Measurements from ENCODE around the gene TPGS1.

Gene TPGS1

DNA sequence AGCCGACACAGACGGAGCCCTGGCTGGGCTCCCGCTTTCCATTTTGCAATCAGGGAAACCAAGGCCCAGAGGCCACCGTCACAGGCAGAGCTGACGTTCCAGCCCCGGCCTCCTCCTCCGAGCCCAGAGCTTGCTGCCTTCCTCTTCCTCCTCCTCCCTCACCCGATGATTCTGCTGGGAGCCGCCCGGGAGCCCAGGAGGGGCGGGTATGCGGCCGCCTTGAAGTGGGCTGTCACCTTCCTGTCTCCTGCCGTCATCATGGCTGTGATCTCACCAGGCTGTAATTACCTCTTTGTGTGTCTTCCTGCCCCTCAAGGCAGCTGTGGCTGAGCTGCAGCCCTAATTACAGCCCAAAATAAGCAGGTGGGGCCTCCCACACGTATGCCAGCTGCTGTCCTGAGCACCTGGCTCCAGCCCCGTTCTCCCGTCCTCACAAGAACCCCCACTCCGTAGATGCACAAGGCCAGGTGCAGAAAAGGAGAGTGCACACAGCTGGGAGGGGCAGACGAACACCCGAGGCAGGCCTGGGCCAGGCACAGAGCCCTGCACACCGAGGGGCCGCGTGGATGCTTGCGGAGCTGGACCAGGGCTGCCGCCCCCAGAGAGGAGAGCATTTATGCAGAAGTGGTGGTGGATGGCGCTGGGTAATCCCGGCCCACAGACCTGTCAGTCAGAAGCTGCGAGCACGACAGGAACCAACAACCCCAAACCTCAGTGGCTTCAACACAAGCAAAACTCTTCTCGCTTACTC is 4.0 kb downstream of the TPGS1 start:
- no peaks in the 10 kb centered on the region for H3K36me3 ChIP-seq (ENCODE audit: insufficient read depth, low read length)
- H3K79me2 ChIP-seq (ENCODE audit: control insufficient read depth, insufficient read depth, low read length, unreplicated experiment): peaks cover 8% of the 10 kb centered on the region
- H3K27me3 ChIP-seq (ENCODE audit: insufficient read depth, low read length): no peaks in the 10 kb centered on the region
- H3K4me1 ChIP-seq (ENCODE audit: control insufficient read depth, insufficient read depth, low read length, unreplicated experiment): peaks cover 2% of the 10 kb centered on the region
- H2AFZ ChIP-seq (ENCODE audit: low read length, unreplicated experiment): no peak overlapping the region
- H3K27ac ChIP-seq (ENCODE audit: low read depth, low read length): no peak overlapping the region
- no peak overlapping the region for H3K4me3 ChIP-seq (ENCODE audit: low read depth, low read length)

DNA sequence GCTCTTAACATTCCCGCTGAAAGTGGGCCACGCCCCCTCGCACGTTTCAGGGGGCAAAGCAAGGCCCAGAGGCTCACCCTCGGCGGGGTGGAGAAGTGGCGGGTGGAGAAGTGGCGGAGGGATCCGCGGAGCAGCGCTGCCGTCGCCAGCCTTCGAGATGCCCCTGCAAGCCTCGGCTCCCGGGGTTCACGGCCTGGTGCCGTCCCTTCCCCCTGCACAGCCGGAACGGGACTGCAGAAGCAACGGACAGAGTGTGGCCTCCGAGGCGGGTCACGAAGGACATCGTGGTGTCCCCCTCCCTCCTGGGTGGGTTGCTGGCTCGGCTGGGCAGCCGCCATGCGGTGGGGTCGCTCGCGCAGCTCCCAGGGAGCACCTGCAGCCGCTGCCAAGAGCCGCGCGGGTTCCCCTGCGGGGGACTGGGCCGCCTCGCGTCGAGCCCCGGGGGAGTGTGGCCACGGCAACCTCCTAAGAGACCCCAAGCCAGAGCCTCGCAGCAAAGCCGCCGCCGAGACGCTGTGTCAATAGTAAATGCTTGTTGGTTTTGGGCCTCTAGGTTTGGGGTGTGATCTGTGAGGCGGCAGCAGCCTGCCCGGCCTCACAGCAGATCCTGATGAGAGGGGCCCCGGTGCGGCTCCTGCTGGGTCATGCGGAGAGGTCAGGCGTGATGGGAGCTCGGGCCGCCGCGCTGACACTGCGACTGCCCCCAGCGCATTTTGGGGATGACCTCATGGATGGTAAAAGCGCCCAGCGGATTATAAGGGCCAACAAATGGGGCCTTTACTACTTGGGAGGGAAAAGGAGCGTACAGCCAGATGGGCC is 5.5 kb downstream of the TPGS1 start:
- Histone ChIP-seq H3K4me3 (ENCODE audit: low read depth, low read length) (no peak overlapping the region), H3K4me1 (ENCODE audit: control insufficient read depth, insufficient read depth, low read length, unreplicated experiment) (no peaks in the 10 kb centered on the region)

DNA sequence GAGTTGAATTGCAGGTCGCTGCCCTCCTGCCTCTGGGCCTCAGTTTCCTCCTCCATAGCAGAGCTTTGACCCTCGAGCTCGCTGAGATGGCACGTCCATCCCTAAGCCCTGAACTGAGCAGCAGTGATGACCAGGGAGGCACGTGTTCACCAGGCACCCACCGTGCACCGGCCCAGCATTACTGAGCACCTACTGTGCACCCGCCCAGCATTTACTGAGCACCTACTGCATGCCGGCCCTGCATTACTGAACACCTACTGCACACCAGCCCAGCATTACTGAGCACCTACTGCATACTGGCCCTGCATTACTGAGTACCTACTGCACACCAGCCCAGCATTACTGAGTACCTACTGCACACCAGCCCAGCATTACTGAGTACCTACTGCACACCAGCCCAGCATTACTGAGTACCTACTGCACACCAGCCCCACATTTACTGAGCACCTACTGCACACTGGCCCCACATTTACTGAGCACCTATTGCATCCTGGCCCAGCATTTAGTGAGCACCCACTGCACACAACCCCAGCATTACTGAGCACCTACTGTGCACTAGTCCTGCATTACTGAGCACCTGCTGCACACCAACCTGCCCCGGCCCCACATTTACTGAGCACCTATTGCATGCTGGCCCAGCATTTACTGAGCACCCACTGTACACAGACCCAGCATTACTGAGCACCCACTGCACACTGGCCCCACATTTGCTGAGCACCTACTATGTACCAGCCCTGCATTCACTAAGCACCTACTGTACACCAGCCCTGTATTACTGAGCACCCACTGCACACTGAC is 6.3 kb downstream of the TPGS1 start:
- Histone ChIP-seq H2AFZ (ENCODE audit: low read length, unreplicated experiment) (no peak overlapping the region), H3K27me3 (ENCODE audit: insufficient read depth, low read length) (no peaks in the 10 kb centered on the region), H3K4me3 (ENCODE audit: low read depth, low read length) (no peak overlapping the region), H3K36me3 (ENCODE audit: insufficient read depth, low read length) (no peaks in the 10 kb centered on the region), H3K79me2 (ENCODE audit: control insufficient read depth, insufficient read depth, low read length, unreplicated experiment) (peaks cover 2% of the 10 kb centered on the region), H3K27ac (ENCODE audit: low read depth, low read length) (no peak overlapping the region), H3K4me1 (ENCODE audit: control insufficient read depth, insufficient read depth, low read length, unreplicated experiment) (no peaks in the 10 kb centered on the region)

More for the DNA sequence above, 5.5 kb downstream of the TPGS1 start:
- Histone ChIP-seq H3K27me3 (ENCODE audit: insufficient read depth, low read length) (no peaks in the 10 kb centered on the region), H3K36me3 (ENCODE audit: insufficient read depth, low read length) (no peaks in the 10 kb centered on the region), H3K79me2 (ENCODE audit: control insufficient read depth, insufficient read depth, low read length, unreplicated experiment) (peaks cover 8% of the 10 kb centered on the region), H2AFZ (ENCODE audit: low read length, unreplicated experiment) (no peak overlapping the region), H3K27ac (ENCODE audit: low read depth, low read length) (no peak overlapping the region)

DNA sequence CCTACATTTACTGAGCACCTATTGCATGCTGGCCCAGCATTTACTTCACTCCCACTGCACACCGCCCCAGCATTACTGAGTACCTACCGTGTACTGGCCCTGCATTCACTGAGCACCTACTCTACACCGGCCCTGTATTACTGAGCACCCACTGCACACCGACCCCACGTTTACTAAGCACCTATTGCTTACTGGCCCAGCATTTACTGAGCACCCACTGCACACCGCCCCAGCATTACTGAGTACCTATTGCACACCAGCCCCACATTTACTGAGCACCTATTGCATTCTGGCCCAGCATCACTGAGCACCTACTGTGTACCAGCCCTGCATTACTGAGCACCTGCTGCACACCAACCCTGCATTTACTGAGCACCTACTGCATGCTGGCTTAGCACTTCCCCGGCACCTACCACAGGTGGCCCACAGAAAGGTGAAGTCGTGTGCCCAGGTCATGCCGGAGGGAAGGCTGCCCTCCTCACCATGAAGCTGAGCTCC is 6.9 kb downstream of the TPGS1 start:
- Histone ChIP-seq H3K27me3 (ENCODE audit: insufficient read depth, low read length) (no peaks in the 10 kb centered on the region), H3K36me3 (ENCODE audit: insufficient read depth, low read length) (no peaks in the 10 kb centered on the region), H2AFZ (ENCODE audit: low read length, unreplicated experiment) (no peak overlapping the region), H3K79me2 (ENCODE audit: control insufficient read depth, insufficient read depth, low read length, unreplicated experiment) (no peaks in the 10 kb centered on the region), H3K4me3 (ENCODE audit: low read depth, low read length) (no peak overlapping the region), H3K4me1 (ENCODE audit: control insufficient read depth, insufficient read depth, low read length, unreplicated experiment) (no peaks in the 10 kb centered on the region), H3K27ac (ENCODE audit: low read depth, low read length) (no peak overlapping the region)

DNA sequence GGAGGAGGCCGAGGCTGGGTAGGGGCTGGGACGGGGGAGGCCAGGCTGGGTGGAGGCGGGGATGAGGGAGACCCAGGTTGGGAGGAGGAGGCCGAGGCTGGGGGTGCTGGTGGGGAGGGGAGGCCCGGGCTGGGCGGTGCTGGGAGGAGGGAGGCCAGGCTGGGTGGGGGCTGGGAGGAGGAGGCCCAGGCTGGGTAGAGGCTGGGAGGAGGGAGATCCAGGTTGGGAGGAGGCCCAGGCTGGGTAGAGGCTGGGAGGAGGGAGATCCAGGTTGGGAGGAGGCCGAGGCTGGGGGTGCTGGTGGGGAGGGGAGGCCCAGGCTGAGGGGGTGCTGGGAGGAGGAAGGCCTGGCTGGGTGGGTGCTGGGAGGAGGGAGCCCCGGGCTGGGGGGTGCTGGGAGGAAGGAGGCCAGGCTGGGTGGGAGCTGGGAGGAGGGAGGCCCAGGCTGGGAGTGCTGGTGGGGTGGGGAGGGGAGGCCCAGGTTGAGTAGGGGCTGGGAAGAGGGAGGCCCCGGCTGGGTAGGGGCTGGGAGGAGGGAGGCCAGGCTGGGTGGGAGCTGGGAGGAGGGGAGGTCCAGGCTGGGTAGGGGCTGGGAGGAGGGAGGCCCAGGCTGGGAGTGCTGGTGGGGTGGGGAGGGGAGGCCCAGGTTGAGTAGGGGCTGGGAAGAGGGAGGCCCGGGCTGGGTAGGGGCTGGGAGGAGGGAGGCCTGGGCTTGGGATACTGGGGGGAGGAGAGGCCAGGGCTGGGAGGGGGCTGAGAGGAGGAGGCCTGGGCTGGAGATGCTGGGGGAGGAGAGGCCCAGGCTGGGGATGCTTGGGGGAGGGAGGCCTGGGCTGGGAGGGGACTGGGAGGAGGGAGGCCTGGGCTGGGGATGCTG is 10.7 kb downstream of the TPGS1 start:
- Histone ChIP-seq H3K36me3 (ENCODE audit: insufficient read depth, low read length) (no peaks in the 10 kb centered on the region), H3K4me3 (ENCODE audit: low read depth, low read length) (no peak overlapping the region), H2AFZ (ENCODE audit: low read length, unreplicated experiment) (no peak overlapping the region), H3K4me1 (ENCODE audit: control insufficient read depth, insufficient read depth, low read length, unreplicated experiment) (no peaks in the 10 kb centered on the region), H3K27me3 (ENCODE audit: insufficient read depth, low read length) (no peaks in the 10 kb centered on the region), H3K79me2 (ENCODE audit: control insufficient read depth, insufficient read depth, low read length, unreplicated experiment) (no peaks in the 10 kb centered on the region), H3K27ac (ENCODE audit: low read depth, low read length) (no peak overlapping the region)

DNA sequence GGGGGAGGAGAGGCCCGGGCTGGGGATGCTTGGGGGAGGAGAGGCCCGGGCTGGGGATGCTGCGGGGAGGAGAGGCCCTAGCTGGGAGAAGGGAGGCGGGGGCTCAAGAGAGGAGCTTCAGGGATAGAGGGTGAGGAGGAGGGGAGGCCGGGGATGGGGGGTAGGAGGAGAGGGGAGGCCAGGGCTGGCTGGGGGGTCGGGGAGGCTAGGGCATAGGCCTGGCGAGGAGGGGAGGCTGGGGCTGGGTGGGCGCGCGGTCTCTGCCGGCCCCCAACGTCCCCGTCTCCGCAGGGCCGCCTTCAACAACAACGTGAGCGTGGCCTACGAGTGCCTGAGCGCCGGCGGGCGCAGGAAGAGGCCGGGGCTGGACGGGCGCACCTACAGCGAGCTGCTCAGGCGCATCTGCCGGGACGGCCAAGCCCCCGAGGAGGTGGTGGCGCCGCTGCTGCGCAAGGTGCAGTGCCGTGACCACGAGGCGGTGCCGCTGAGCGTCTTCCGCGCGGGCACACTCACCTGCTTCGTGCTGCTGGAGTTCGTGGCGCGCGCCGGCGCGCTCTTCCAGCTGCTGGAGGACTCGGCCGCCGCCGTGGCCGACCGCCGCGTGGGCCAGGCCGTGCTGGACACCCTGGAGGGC is 11.4 kb downstream of the TPGS1 start:
- no peak overlapping the region for H3K27ac ChIP-seq (ENCODE audit: low read depth, low read length)
- H2AFZ ChIP-seq (ENCODE audit: low read length, unreplicated experiment): no peak overlapping the region
- no peaks in the 10 kb centered on the region for H3K4me1 ChIP-seq (ENCODE audit: control insufficient read depth, insufficient read depth, low read length, unreplicated experiment)
- no peak overlapping the region for H3K4me3 ChIP-seq (ENCODE audit: low read depth, low read length)
- H3K36me3 ChIP-seq (ENCODE audit: insufficient read depth, low read length): no peaks in the 10 kb centered on the region
- no peaks in the 10 kb centered on the region for H3K27me3 ChIP-seq (ENCODE audit: insufficient read depth, low read length)
- no peaks in the 10 kb centered on the region for H3K79me2 ChIP-seq (ENCODE audit: control insufficient read depth, insufficient read depth, low read length, unreplicated experiment)

DNA sequence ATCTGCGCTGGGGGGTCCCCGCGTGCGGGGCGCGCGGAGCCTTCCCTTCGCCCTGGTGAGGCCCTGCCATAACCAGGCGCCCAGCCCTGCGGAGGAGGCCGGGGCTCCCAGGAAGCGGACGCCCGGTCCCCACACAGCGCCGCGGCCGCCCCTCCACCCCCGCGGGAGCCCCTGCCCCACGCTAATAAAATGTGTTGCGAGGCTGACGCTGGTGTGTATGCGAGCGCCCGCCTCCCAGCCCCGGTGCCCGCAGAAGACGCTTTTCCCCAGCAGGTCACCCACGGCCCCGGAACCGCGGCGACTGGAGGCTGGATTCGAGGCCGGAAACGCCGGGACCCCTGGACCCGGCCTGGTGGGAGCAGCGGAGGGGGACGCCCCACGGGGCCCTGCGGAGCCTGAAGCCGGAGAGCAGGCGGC is 12.2 kb downstream of the TPGS1 start:
- Histone ChIP-seq H3K4me3 (ENCODE audit: low read depth, low read length) (no peak overlapping the region), H3K27me3 (ENCODE audit: insufficient read depth, low read length) (no peaks in the 10 kb centered on the region), H3K79me2 (ENCODE audit: control insufficient read depth, insufficient read depth, low read length, unreplicated experiment) (no peaks in the 10 kb centered on the region)

DNA sequence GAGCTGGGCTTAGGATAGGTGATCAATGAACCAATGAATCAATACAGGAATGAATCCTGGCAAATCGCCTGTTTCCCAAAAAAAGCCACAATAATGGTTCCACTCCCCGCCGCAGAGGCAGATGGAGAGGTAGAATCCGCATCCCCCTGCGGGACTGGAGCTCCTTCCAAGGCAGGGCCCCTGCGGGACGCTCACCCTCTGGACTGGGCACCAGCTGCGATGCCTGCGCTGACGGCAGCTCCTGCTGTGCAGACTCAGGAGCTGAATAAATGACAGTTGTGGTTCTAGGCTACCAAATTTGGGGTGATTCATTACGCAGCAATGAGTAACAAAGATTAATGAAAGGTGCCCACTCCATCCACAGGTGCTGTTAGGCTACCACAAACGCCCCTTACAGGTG is 15.4 kb downstream of the TPGS1 start:
- H2AFZ ChIP-seq (ENCODE audit: low read length, unreplicated experiment): no peak overlapping the region
- peaks cover 6% of the 10 kb centered on the region for H3K4me1 ChIP-seq (ENCODE audit: control insufficient read depth, insufficient read depth, low read length, unreplicated experiment)

More for the DNA sequence above, 12.2 kb downstream of the TPGS1 start:
- Histone ChIP-seq H3K4me1 (ENCODE audit: control insufficient read depth, insufficient read depth, low read length, unreplicated experiment) (peaks cover 5% of the 10 kb centered on the region), H3K36me3 (ENCODE audit: insufficient read depth, low read length) (no peaks in the 10 kb centered on the region), H2AFZ (ENCODE audit: low read length, unreplicated experiment) (no peak overlapping the region), H3K27ac (ENCODE audit: low read depth, low read length) (no peak overlapping the region)

DNA sequence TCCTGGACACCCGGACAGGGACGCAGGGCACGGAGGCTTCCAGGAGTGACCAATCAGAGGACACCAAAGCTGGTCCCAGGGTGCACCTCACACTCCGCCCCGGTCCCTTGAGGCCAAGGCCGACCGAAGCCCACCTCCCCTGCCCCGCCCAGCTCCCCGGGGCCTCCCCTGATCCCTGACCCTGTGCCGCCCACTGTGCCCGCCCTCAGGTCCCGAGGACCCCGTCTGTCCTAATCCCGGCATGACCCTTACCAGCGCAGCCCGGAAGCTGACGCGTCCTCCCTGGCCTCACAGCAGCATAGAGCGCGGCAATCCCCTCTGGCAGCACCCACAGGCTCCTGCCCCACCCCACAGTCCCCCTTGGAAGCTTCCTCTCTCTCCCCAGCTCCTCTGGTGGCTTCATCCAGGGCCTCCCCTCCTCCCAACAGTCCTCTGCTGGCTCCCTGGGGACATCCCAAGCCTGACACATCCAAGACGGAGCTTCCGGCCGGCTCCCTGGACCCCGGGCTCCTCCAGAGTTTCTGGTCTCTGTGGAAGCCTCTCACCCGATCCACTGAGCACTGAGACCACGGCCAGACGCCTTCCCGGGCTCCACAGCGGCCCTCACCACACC is 16.9 kb downstream of the TPGS1 start:
- H3K27me3 ChIP-seq (ENCODE audit: insufficient read depth, low read length): no peaks in the 10 kb centered on the region

More for the DNA sequence above, 15.4 kb downstream of the TPGS1 start:
- Histone ChIP-seq H3K27ac (ENCODE audit: low read depth, low read length) (no peak overlapping the region), H3K4me3 (ENCODE audit: low read depth, low read length) (no peak overlapping the region), H3K79me2 (ENCODE audit: control insufficient read depth, insufficient read depth, low read length, unreplicated experiment) (no peaks in the 10 kb centered on the region), H3K27me3 (ENCODE audit: insufficient read depth, low read length) (no peaks in the 10 kb centered on the region), H3K36me3 (ENCODE audit: insufficient read depth, low read length) (no peaks in the 10 kb centered on the region)

More for the DNA sequence above, 16.9 kb downstream of the TPGS1 start:
- peaks cover 6% of the 10 kb centered on the region for H3K4me1 ChIP-seq (ENCODE audit: control insufficient read depth, insufficient read depth, low read length, unreplicated experiment)
- H3K27ac ChIP-seq (ENCODE audit: low read depth, low read length): no peak overlapping the region
- H2AFZ ChIP-seq (ENCODE audit: low read length, unreplicated experiment): no peak overlapping the region
- no peaks in the 10 kb centered on the region for H3K79me2 ChIP-seq (ENCODE audit: control insufficient read depth, insufficient read depth, low read length, unreplicated experiment)
- no peaks in the 10 kb centered on the region for H3K36me3 ChIP-seq (ENCODE audit: insufficient read depth, low read length)
- H3K4me3 ChIP-seq (ENCODE audit: low read depth, low read length): no peak overlapping the region
